Transverse colon (tissue), 4 donors: ENCODE data around the gene SLC35A4. TPM values are rescaled to one million over a fixed set of nuclear protein-coding genes. Genes with fewer than 3 reads are reported as not detected.
A peak's percentile ranks its signal among the peaks of the same experiment; 100 is the strongest.
"Not testable (repeated sequence)": the region's sequence is repeated elsewhere in the genome, so short reads cannot be mapped to it uniquely, and the experiment has no call there.

Source experiments
- DNase-seq: peaks from one replicate; pipeline ENCODE4 v3.0.0-alpha.2; 2019
- H3K27ac ChIP-seq, 4 donors: fragments of 200-600 bp; sonication (generic); 2 replicates each; pipeline ENCODE4 v1.5.1; 2016 to 2018; ENCODE audit warnings: inconsistent platforms in 4 of 4
- H3K27me3 ChIP-seq: fragments of 200-600 bp; sonication (generic); 2 replicates; pipeline ENCODE4 v1.5.1; 2017; ENCODE audit warnings: inconsistent platforms
- H3K36me3 ChIP-seq, 4 donors: fragments of 200-600 bp; sonication (generic); 2 replicates each; pipeline ENCODE4 v1.5.1; 2017 to 2019; ENCODE audit warnings: inconsistent platforms in 4 of 4
- H3K4me1 ChIP-seq, 4 donors: fragments of 200-600 bp; sonication (generic); 2 replicates each; pipeline ENCODE4 v1.5.1; 2017 to 2020; ENCODE audit warnings: inconsistent platforms in 4 of 4
- H3K4me3 ChIP-seq, 4 donors: fragments of 200-600 bp; sonication (generic); 1 replicate in 1 of 4; 2 replicates in 3 of 4; pipeline versions ENCODE4 v1.5.1 to v1.6.1; 2017 to 2019; ENCODE audit warnings: inconsistent platforms in 4 of 4
- H3K9me3 ChIP-seq, 2 donors: fragments of 200-600 bp; sonication (generic); 2 replicates each; pipeline ENCODE4 v1.5.1; 2017 to 2019; ENCODE audit warnings: inconsistent platforms in 2 of 2
- CTCF ChIP-seq, 5 experiments: fragments of 200-600 bp in 3 of 5; fragments of 450-650 bp in 2 of 5; sonication (generic) in 3 of 5; IDR thresholded peaks; 1 replicate in 2 of 5; 2 replicates in 3 of 5; pipeline ENCODE4 v1.5.1; 2016 to 2017; ENCODE audit warnings: antibody characterized with exemption in 5 of 5, inconsistent platforms in 3 of 5, mild to moderate bottlenecking in 2 of 5, moderate library complexity in 1 of 5
- EP300 ChIP-seq: sonication (generic); formaldehyde crosslinking; IDR thresholded peaks from one replicate; pipeline ENCODE4 v1.6.1; 2017; ENCODE audit warnings: antibody characterized with exemption, low read depth
- POLR2A ChIP-seq: fragments of 450-650 bp; IDR thresholded peaks from one replicate; pipeline ENCODE4 v1.6.1; 2016; ENCODE audit warnings: antibody characterized with exemption, mild to moderate bottlenecking, moderate library complexity
- POLR2AphosphoS5 ChIP-seq, 3 donors: sonication (generic); formaldehyde crosslinking; IDR thresholded peaks; one replicate each; pipeline ENCODE4 v1.6.1; 2016; ENCODE audit warnings: antibody characterized with exemption in 3 of 3
- WGBS, 2 donors: methylation state at CpG; one replicate each; pipeline ENCODE4 v1.1.5; 2018; ENCODE audit warnings: low coverage in 1 of 2; 5-methylcytosine and 5-hydroxymethylcytosine counted together
- in situ Hi-C, 4 donors: fragments of 200-750 bp; cut with MboI; loops; one replicate each; pipeline versions ENCODE4 v1.15.0 to v1.15.1; 2017; ENCODE audit warnings: low sequenced_read_pairs in 3 of 4, low pct_ligation_motif_present in 1 of 4, low pct_unique_long_range_greater_than_20kb in 1 of 4
- intact Hi-C: fragments of 100-400 bp; cut with DNase I; formaldehyde crosslinking; loops from one replicate; pipeline ENCODE4 v1.15.1; 2023; ENCODE audit warnings: low total_unique reads
- total RNA-seq, 4 donors: library from RNA; depleted of rRNA; stranded (reverse); fragments of >200 nt; gene quantifications; one replicate each; pipeline ENCODE4 v1.1.0, GENCODE V29; 2016

Gene SLC35A4
- total RNA-seq, 4 donors from 2014 or later: 39.4 to 75.5 (median 52.6) TPM

GRCh38 chr5:140598836-140599235 is 34.2 kb downstream of the SLC35A4 start:
- no peak for DNase-seq
- Histone ChIP-seq H3K9me3 (no peaks in the 10 kb centered on the region), H3K27me3 (no peaks in the 10 kb centered on the region), H3K4me1 (peaks cover 0 to 17% (median 0%) of the 10 kb centered on the region in 4 donors), H3K4me3 (no peak overlapping the region), H3K36me3 (no peaks in the 10 kb centered on the region), H3K27ac (no peak overlapping the region)
- no peak for TF ChIP-seq POLR2A
- no peak for TF ChIP-seq EP300
- TF ChIP-seq CTCF (IDR thresholded peaks at IDR 0.05): no peak
- no peak for TF ChIP-seq POLR2AphosphoS5 (IDR thresholded peaks at IDR 0.05)
- in situ Hi-C loops: no loop called here
- 33 to 68% methylated on average over 1 to 2 of the region's 2 CpGs for WGBS, 2 donors
- intact Hi-C loops: no loop called here

GRCh38 chr5:140600096-140600495 is 35.5 kb downstream of the SLC35A4 start:
- H3K27ac ChIP-seq: peak overlapping the region in 3 of 4 donors; percentile 8 to 46 (median 34)
- intact Hi-C loops: no loop called here
- H3K9me3 ChIP-seq: no peaks in the 10 kb centered on the region
- H3K4me3 ChIP-seq: no peak overlapping the region
- no peaks in the 10 kb centered on the region for H3K36me3 ChIP-seq
- no peaks in the 10 kb centered on the region for H3K27me3 ChIP-seq
- in situ Hi-C loops: no loop called here
- peaks cover 0 to 10% (median 0%) of the 10 kb centered on the region in 4 donors for H3K4me1 ChIP-seq
- DNase-seq: no peak
- TF ChIP-seq EP300: no peak
- TF ChIP-seq POLR2AphosphoS5 (IDR thresholded peaks at IDR 0.05): no peak
- no peak for TF ChIP-seq CTCF (IDR thresholded peaks at IDR 0.05)
- no peak for TF ChIP-seq POLR2A

- Histone ChIP-seq H3K27ac (peak overlapping the region in 2 of 4 donors; percentile 5 to 51), H3K9me3 (no peaks in the 10 kb centered on the region), H3K4me3 (no peak overlapping the region), H3K36me3 (no peaks in the 10 kb centered on the region), H3K4me1 (peaks cover 0 to 5% (median 0%) of the 10 kb centered on the region in 4 donors), H3K27me3 (no peaks in the 10 kb centered on the region)
- no peak for TF ChIP-seq POLR2A
- TF ChIP-seq EP300: no peak
- no peak for TF ChIP-seq POLR2AphosphoS5 (IDR thresholded peaks at IDR 0.05)
- no peak for TF ChIP-seq CTCF (IDR thresholded peaks at IDR 0.05)
- no peak for DNase-seq
- in situ Hi-C loops: no loop called here
- 69 to 72% methylated on average over 3 to 4 of the region's 4 CpGs for WGBS, 2 donors
- intact Hi-C loops: no loop called here
These were observed 37.5 kb downstream of the SLC35A4 start for GRCh38 chr5:140602147-140602546.

DNA sequence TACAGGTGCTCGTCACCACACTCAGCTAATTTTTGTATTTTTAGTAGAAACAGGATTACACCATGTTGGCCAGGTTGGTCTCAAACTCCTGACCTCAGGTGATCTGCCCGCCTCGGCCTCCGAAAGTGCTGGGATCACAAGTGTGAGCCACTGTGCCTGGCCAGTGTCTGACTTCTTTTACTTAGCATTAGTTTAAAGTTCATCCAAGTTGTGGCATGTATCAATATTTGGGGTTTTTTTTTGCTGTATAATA is 38.7 kb downstream of the SLC35A4 start:
- H3K27me3 ChIP-seq, H3K4me3 ChIP-seq, in situ Hi-C loops, H3K4me1 ChIP-seq, H3K36me3 ChIP-seq, intact Hi-C loops, DNase-seq, H3K9me3 ChIP-seq: not testable (repeated sequence)
- peak overlapping the region in 1 of 4 donors; percentile 21 for H3K27ac ChIP-seq
- WGBS, 2 donors: 94 to 96% methylated on average over 4 of the region's 4 CpGs

- no peak overlapping the region for H3K4me3 ChIP-seq
- H3K9me3 ChIP-seq: no peaks in the 10 kb centered on the region
- peaks cover 0 to 10% (median under 1%) of the 10 kb centered on the region in 4 donors for H3K4me1 ChIP-seq
- 89 to 100% methylated on average over 2 of the region's 2 CpGs for WGBS, 2 donors
- no peak for TF ChIP-seq POLR2AphosphoS5 (IDR thresholded peaks at IDR 0.05)
- no peak for TF ChIP-seq EP300
- TF ChIP-seq CTCF (IDR thresholded peaks at IDR 0.05): no peak
- no peak for TF ChIP-seq POLR2A
- no peaks in the 10 kb centered on the region for H3K27me3 ChIP-seq
- intact Hi-C loops: no loop called here
- no peaks in the 10 kb centered on the region for H3K36me3 ChIP-seq
- in situ Hi-C loops: no loop called here
- no peak for DNase-seq
- H3K27ac ChIP-seq: no peak overlapping the region
These were observed 39.1 kb downstream of the SLC35A4 start for GRCh38 chr5:140603734-140604133.
